KOPT-K1 (cell line): ENCODE data around the gene MASTL.

Experiments used
- H3K27ac ChIP-seq: fragments of 200-600 bp; sonication (generic); 2 replicates; pipeline ENCODE4 v1.5.1; 2016; ENCODE audit warnings: antibody characterized with exemption, mild to moderate bottlenecking, low read depth, low read length; ENCODE audit not compliant: poor library complexity, severe bottlenecking
- H3K36me3 ChIP-seq: fragments of 200-600 bp; sonication (generic); 2 replicates; pipeline ENCODE4 v1.5.1; 2017; ENCODE audit warnings: antibody characterized with exemption, mild to moderate bottlenecking, low read length, moderate library complexity; ENCODE audit not compliant: insufficient read depth
- H3K9me3 ChIP-seq: fragments of 200-600 bp; sonication (generic); 2 replicates; pipeline ENCODE4 v1.5.1; 2017; ENCODE audit warnings: antibody characterized with exemption, low read length, mild to moderate bottlenecking; ENCODE audit not compliant: insufficient read depth, poor library complexity, severe bottlenecking

MASTL gene

GRCh38 chr10:27188897-27189296, 33.7 kb downstream of the MASTL start:
- H3K27ac ChIP-seq, result no peak overlapping the region
- H3K36me3 ChIP-seq, result peaks cover 57% of the 10 kb centered on the region
- H3K9me3 ChIP-seq, result no peaks in the 10 kb centered on the region

DNA sequence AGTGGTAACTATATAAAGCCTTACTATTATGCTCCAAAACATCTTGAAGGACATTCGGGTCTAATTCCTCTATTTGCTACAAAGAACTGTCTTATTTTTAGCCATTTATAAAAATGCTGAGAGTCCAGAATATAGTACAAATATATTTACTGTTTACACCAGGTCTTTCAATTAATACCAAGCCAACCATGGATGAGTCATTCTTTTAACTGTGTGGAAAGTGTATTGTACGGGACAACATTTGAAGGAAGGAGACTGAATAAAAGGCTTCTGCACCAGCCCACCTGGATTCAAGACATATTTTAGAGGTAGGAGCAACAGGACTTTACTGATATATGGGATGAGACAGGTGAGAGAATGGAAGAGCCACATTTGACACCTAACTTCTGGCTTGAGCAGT, 35.4 kb downstream of the MASTL start:
- H3K36me3 ChIP-seq, result peaks cover 41% of the 10 kb centered on the region
- H3K27ac ChIP-seq, result no peak overlapping the region
- H3K9me3 ChIP-seq, result no peaks in the 10 kb centered on the region

- Histone ChIP-seq H3K36me3 (peaks cover 40% of the 10 kb centered on the region), H3K27ac (no peak overlapping the region), H3K9me3 (no peaks in the 10 kb centered on the region)
These were observed 37.1 kb downstream of the MASTL start for GRCh38 chr10:27192284-27192683.

GRCh38 chr10:27197980-27198620, 42.9 kb downstream of the MASTL start:
- Histone ChIP-seq H3K36me3 (peaks cover 62% of the 10 kb centered on the region), H3K9me3 (no peaks in the 10 kb centered on the region), H3K27ac (no peak overlapping the region)

DNA sequence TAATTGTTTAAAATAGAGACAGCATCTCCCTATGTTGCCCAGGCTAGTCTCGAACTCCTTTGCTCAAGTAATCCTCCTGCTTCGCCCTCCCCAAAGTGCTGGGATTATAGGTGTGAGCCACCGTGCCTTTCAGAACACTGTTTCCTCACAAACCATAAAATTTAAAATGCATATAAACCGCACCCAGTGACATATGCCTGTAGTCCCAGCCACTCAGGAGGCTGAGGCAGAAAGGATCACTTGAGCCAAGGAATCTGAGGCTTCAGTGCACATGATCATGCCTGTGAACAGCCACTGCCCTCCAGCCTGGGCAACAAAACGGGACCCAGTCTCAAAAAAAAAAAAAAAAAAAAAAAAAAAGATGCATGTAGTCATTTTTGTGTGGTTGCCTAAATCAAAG, 48.7 kb downstream of the MASTL start:
- H3K9me3 ChIP-seq, result no peaks in the 10 kb centered on the region
- H3K36me3 ChIP-seq, result peaks cover 86% of the 10 kb centered on the region
- H3K27ac ChIP-seq, result no peak overlapping the region

GRCh38 chr10:27207350-27207749, 52.2 kb downstream of the MASTL start:
- no peak overlapping the region for H3K27ac ChIP-seq
- H3K9me3 ChIP-seq, result no peaks in the 10 kb centered on the region
- H3K36me3 ChIP-seq, result peaks cover 97% of the 10 kb centered on the region

GRCh38 chr10:27223964-27224363, 68.8 kb downstream of the MASTL start:
- H3K27ac ChIP-seq, result no peak overlapping the region
- H3K36me3 ChIP-seq, result peaks cover 68% of the 10 kb centered on the region

GRCh38 chr10:27225011-27225590, 69.9 kb downstream of the MASTL start:
- Histone ChIP-seq H3K36me3 (peaks cover 70% of the 10 kb centered on the region), H3K27ac (no peak overlapping the region), H3K9me3 (no peaks in the 10 kb centered on the region)

More at GRCh38 chr10:27223964-27224363, 68.8 kb downstream of the MASTL start:
- no peaks in the 10 kb centered on the region for H3K9me3 ChIP-seq

DNA sequence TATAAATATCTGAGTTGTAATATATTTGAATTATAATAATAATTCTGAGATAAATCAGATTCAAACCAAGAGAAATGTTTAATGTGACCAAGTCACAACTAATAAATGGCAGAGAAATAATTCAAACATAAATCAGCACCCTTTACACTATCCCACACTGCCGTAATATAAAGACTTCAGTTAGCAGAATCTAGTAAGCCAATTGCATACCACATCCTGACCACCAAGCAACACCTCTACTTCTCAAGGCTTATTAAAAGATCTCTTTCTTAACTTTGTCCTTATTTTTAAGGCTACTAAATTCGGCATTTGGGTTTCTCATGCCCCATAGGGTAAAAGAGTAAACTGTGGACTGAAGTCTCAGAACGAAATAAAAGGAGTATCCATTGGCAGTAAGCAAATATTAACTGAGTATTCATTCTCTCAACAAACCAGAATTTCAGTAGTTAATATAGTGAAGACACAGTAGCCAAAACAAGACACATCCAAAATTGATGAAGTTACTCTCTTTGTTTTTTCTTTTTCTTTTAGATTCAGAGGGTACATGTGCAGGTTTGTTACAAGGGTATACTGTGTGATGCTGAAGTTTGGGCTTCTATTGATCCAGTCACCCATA, 70.6 kb downstream of the MASTL start:
- Histone ChIP-seq H3K9me3 (no peaks in the 10 kb centered on the region), H3K36me3 (peaks cover 69% of the 10 kb centered on the region), H3K27ac (peak overlapping the region; percentile 17)

DNA sequence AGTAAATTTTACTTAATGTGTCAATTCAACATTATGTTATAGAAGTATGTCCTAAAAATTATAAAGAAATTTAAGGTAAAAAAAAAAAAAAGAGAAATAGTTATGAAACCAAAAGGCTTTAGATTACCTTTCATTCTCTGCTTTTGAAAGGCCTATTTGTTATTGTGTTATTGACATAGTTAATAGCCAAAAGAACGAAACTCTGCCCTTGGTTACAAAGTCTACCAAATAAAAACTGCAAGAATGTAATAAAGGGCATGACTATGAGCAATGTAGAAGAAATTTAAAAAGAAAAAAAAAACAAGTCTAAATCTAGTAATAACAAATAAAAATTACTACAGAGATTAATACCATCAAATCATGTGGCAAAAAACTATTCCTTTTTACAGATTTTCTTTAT, 74.9 kb downstream of the MASTL start:
- H3K36me3 ChIP-seq, result peaks cover 63% of the 10 kb centered on the region
- H3K9me3 ChIP-seq, result no peaks in the 10 kb centered on the region
- no peak overlapping the region for H3K27ac ChIP-seq

- Histone ChIP-seq H3K27ac (no peak overlapping the region), H3K36me3 (peaks cover 28% of the 10 kb centered on the region), H3K9me3 (no peaks in the 10 kb centered on the region)
These were observed 80.6 kb downstream of the MASTL start for GRCh38 chr10:27235706-27236105.
